GM08714 (cell line): Measurements from ENCODE around the gene C10orf143.
"Not testable (repeated sequence)": the region's sequence is repeated elsewhere in the genome, so short reads cannot be mapped to it uniquely, and the experiment has no call there.

Experiments
- H3K4me3 ChIP-seq: fragments of 200-500 bp; sonication (Bioruptor generic); 2 replicates; pipeline ENCODE4 v1.5.1; 2014; ENCODE audit warnings: mild to moderate bottlenecking, low read length, inconsistent platforms
- ZNF274 ChIP-seq: IDR thresholded peaks from 2 replicates; pipeline ENCODE4 v1.6.1; 2012; ENCODE audit warnings: mild to moderate bottlenecking, low read depth, low read length

Gene C10orf143

GRCh38 chr10:130039141-130039540 lies 71.5 kb downstream of the C10orf143 start:
- TF ChIP-seq ZNF274: no peak
- no peak overlapping the region for H3K4me3 ChIP-seq

DNA sequence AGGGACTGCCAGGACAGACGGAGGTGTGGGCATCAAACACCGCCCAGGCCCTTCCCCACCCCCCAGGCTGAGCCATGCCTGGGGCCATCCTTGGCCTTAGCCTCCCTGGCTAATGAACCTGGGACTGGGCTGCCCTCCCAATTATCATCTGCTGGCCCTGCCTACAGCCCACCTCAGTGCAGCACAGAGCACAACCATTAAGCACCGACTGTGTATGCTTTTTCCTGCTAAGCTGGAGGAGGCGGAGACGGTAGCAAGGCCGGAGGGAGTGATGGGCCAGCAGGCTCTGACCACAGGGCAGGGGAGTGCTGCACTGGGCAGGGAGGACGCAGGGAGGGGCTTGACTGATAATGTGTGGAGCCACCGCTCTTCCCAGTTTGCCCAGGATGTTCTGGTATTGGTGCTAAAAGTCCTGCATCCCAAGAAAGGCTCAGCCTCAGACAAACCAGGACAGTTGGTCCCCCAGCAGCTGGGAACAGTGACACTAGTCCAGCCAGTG lies 72.0 kb downstream of the C10orf143 start:
- H3K4me3 ChIP-seq: no peak overlapping the region
- TF ChIP-seq ZNF274: no peak

DNA sequence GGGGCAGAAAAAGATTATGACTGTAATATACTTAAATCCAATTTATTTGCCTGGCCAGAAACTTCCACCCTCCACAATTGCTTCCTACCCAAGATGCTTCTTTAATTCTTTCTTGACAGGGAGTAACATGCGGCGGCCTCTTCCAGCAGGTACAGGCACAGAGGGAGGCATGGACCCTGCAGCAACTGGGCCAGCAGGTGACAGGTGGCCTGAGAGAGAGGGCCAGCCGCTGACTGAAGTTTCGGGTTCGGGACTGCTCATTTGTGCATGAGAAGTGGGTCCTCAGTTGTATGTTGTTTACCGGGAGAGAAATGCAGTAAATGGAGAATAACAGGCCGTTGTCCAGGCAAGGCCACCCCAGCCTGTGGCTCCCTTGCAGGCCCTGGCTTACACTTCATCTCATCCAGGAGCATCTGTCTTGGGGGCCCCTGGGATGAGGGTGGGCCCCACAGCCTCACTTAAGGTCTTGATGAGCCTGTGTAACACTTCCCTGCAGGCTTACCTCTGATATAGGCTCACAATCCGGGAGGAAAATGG lies 72.5 kb downstream of the C10orf143 start:
- no peak for TF ChIP-seq ZNF274
- H3K4me3 ChIP-seq: no peak overlapping the region

- no peak for TF ChIP-seq ZNF274
- no peak overlapping the region for H3K4me3 ChIP-seq
Observed at GRCh38 chr10:130037169-130037661, 73.4 kb downstream of the C10orf143 start.

DNA sequence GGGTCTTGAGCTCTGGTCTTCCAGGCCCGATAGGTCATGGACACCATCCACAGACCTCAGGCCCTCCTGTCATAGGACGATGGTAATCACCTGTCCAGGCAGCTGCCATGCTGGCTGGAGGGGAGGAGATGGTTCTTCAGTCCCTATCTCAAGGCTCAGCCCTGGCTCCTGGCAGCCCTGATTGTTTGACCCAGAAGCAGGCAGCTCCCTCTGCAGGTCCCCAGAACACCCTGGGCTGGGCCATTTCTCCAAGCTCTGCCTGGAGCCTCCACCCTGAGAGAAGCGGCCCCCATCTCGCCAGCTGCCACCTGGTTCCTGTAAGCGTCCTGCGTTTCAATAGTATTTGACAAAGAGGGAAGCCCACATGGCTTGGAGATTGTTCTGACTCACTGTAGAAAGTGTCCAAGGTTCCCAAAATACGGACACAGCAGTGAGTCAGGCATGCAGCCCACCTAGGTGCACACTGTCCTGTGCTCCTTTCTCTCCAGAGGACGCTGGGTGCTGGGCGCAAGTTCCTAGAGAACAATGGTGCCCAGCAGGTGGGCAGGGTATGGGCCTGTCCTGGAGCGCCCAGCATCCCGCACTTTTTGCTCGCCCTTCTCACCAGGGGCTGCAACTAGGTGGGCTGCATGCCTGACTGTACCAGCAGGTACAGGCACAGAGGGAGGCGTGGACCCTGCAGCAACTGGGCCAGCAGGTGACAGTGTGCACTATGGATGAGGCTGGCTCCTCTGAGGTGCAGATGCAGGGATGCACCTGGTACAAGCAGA lies 74.1 kb downstream of the C10orf143 start:
- no peak overlapping the region for H3K4me3 ChIP-seq
- no peak for TF ChIP-seq ZNF274

- TF ChIP-seq ZNF274: no peak
- H3K4me3 ChIP-seq: no peak overlapping the region
Observed at GRCh38 chr10:130029209-130029608, 81.4 kb downstream of the C10orf143 start.

GRCh38 chr10:130028465-130028819 lies 82.2 kb downstream of the C10orf143 start:
- TF ChIP-seq ZNF274: no peak
- no peak overlapping the region for H3K4me3 ChIP-seq

- no peak for TF ChIP-seq ZNF274
- H3K4me3 ChIP-seq: no peak overlapping the region
Observed at GRCh38 chr10:130027716-130028464, 82.7 kb downstream of the C10orf143 start.

- no peak for TF ChIP-seq ZNF274
- H3K4me3 ChIP-seq: no peak overlapping the region
Observed at GRCh38 chr10:130026670-130027456, 83.8 kb downstream of the C10orf143 start.

- TF ChIP-seq ZNF274: no peak
- H3K4me3 ChIP-seq: no peak overlapping the region
Observed at GRCh38 chr10:130025811-130026485, 84.7 kb downstream of the C10orf143 start.

DNA sequence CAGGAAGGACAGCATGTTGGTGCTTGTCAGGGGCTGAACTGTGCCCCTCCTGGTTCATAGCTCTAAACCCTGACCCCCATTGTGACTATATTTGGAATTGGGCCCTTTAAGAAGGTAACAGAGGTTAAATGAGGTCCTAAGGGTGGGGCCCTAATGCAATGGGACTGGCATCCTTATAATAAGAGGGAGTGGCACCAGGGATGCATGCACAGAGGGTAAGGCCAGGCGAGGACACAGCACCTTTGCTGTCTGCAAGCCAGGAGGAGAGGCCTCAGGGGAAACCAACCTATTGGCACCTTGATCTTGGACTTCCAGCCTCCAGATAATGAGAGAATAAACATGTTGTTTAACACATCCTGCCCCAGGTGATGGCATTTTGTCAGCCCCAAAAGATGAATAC lies 85.3 kb downstream of the C10orf143 start:
- H3K4me3 ChIP-seq: no peak overlapping the region
- no peak for TF ChIP-seq ZNF274

- H3K4me3 ChIP-seq: no peak overlapping the region
- TF ChIP-seq ZNF274: no peak
Observed at GRCh38 chr10:130024779-130025325, 85.8 kb downstream of the C10orf143 start.

DNA sequence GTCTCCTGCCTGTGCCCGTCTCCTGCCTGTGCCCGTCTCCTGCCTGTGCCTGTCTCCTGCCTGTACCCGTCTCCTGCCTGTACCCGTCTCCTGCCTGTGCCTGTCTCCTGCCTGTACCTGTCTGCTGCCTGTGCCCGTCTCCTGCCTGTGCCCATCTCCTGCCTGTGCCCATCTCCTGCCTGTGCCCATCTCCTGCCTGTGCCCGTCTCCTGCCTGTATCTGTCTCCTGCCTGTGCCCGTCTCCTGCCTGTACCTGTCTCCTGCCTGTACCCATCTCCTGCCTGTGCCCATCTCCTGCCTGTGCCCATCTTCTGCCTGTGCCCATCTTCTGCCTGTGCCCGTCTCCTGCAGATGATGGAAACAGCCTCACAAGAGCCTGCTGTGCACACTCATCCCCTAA lies 86.3 kb downstream of the C10orf143 start:
- H3K4me3 ChIP-seq: not testable (repeated sequence)
